HepG2 (cell line): ENCODE measurements around the gene C16orf86. TPM values are rescaled to one million over a fixed set of nuclear protein-coding genes. Genes with fewer than 3 reads are reported as not detected.

Experiments used
- ATAC-seq: fragments of 200-7000 bp; cut with Tn5 transposase; 3 replicates; pipeline ENCODE4 v1.9.1; 2020; ENCODE audit warnings: mild to moderate bottlenecking, moderate library complexity
- BruUV-seq: library from RNA; stranded (reverse); fragments of 400-500 nt; replicated peaks from 2 replicates; lab custom pipeline; 2021; lab: Mats Ljungman, UMichigan
- CTCF ChIA-PET: fragments of 300-600 bp; formaldehyde crosslinking; extraction: SDS; loops from one replicate; lab custom pipeline; 2021; ENCODE audit warnings: low total read pairs, inconsistent platforms, low intra/inter-chr PET ratio; lab: Yijun Ruan, JAX
- POLR2A ChIA-PET: fragments of 350-600 bp; sonication (Branson Sonifier 250); formaldehyde crosslinking; loops from one replicate; lab custom pipeline; 2020; ENCODE audit warnings: antibody characterized with exemption, inconsistent platforms; lab: Yijun Ruan, JAX
- DNase-seq: peaks from one replicate; pipeline ENCODE4 v3.0.0-alpha.2; 2015; ENCODE audit warnings: low spot score
- FAIRE-seq: peaks from 3 replicates; lab custom pipeline; 2011; peaks lifted over from hg19 to GRCh38; lab: Jason Lieb, UNC
- H2AFZ ChIP-seq: one replicate; pipeline ENCODE4 v1.6.1; 2011; ENCODE audit warnings: low read length, inconsistent platforms
- H3K27ac ChIP-seq: fragments of 300-600 bp; 3 replicates; pipeline ENCODE4 v1.8.0; 2011; ENCODE audit warnings: mixed run types, mild to moderate bottlenecking, mixed read lengths, low read length, inconsistent platforms; ENCODE audit not compliant: insufficient read depth; ENCODE audit errors: extremely low read length
- H3K27me3 ChIP-seq, 2 experiments: fragments of 200-600 bp in 1 of 2; 2 replicates in 1 of 2; 3 replicates in 1 of 2; pipeline versions ENCODE4 v1.6.0 to v1.8.0; 2011; ENCODE audit warnings: low read length in 2 of 2, mild to moderate bottlenecking in 2 of 2, moderate library complexity in 2 of 2, inconsistent platforms in 1 of 2; ENCODE audit not compliant: insufficient read depth in 2 of 2, control insufficient read depth in 1 of 2
- H3K36me3 ChIP-seq, 2 experiments: fragments of 200-600 bp in 1 of 2; replicated peaks in 1 of 2; 2 replicates in 1 of 2; 3 replicates in 1 of 2; pipeline versions ENCODE4 v1.5.1 to v1.8.0; 2011; ENCODE audit warnings: low read length in 2 of 2, inconsistent platforms in 1 of 2; ENCODE audit not compliant: insufficient read depth in 2 of 2, control insufficient read depth in 1 of 2
- H3K4me1 ChIP-seq: 2 replicates; pipeline ENCODE4 v1.5.1; 2012; ENCODE audit warnings: low read length, inconsistent platforms; ENCODE audit not compliant: insufficient read depth
- H3K4me2 ChIP-seq: 2 replicates; pipeline ENCODE4 v1.6.0; 2011; ENCODE audit warnings: low read depth, low read length, inconsistent platforms
- H3K4me3 ChIP-seq, 3 experiments: fragments of 200-600 bp in 1 of 3; sonication (generic), shearing (Covaris generic) in 1 of 3; replicated peaks in 1 of 3; 2 replicates each; pipeline ENCODE4 v1.5.1; 2011 to 2016; ENCODE audit warnings: low read length in 3 of 3, inconsistent platforms in 2 of 3, low read depth in 2 of 3, mild to moderate bottlenecking in 2 of 3, control low read depth in 1 of 3, mixed read lengths in 1 of 3; ENCODE audit not compliant: insufficient read depth in 1 of 3
- H3K79me2 ChIP-seq: one replicate; pipeline ENCODE4 v1.6.1; 2011; ENCODE audit warnings: low read length, inconsistent platforms; ENCODE audit not compliant: insufficient read depth
- H3K9ac ChIP-seq: 2 replicates; pipeline ENCODE4 v1.6.0; 2011; ENCODE audit warnings: mild to moderate bottlenecking, low read depth, low read length, inconsistent platforms; ENCODE audit not compliant: insufficient read depth
- H3K9me3 ChIP-seq: 2 replicates; pipeline ENCODE4 v1.5.1; 2012; ENCODE audit warnings: mild to moderate bottlenecking, low read length
- H4K20me1 ChIP-seq: 2 replicates; pipeline ENCODE4 v1.6.0; 2011; ENCODE audit warnings: inconsistent platforms, mild to moderate bottlenecking, low read length, moderate library complexity; ENCODE audit not compliant: insufficient read depth
- CCDC6 ChIP-seq: sonication (generic); formaldehyde crosslinking; IDR thresholded peaks from 2 replicates; pipeline ENCODE4 v1.8.1; 2022; ENCODE audit warnings: mild to moderate bottlenecking, missing genetic modification reagents, moderate library complexity
- FOXP1 ChIP-seq, 2 experiments: fragments of 450-650 bp in 1 of 2; IDR thresholded peaks; 2 replicates each; pipeline ENCODE4 v1.6.1; 2017 to 2018; ENCODE audit warnings: antibody characterized with exemption in 1 of 2
- GATA4 ChIP-seq: sonication (generic); IDR thresholded peaks from 2 replicates; pipeline ENCODE4 v1.6.1; 2016; ENCODE audit warnings: antibody characterized with exemption, low read depth, borderline replicate concordance
- HOXA9 ChIP-seq: sonication (generic); formaldehyde crosslinking; IDR thresholded peaks from 2 replicates; pipeline ENCODE4 v1.8.1; 2022; ENCODE audit warnings: missing genetic modification reagents, mild to moderate bottlenecking, moderate library complexity, borderline replicate concordance
- NCOA5 ChIP-seq: sonication (generic); formaldehyde crosslinking; IDR thresholded peaks from 2 replicates; pipeline ENCODE4 v1.4.0; 2020; ENCODE audit warnings: missing genetic modification reagents
- NFE2 ChIP-seq: sonication (generic); formaldehyde crosslinking; IDR thresholded peaks from 2 replicates; pipeline ENCODE4 v1.4.0; 2020; ENCODE audit warnings: missing genetic modification reagents
- POLR2G ChIP-seq: fragments of 200-400 bp; formaldehyde crosslinking; IDR thresholded peaks from 2 replicates; pipeline ENCODE4 v1.6.1; 2018; ENCODE audit warnings: mild to moderate bottlenecking, low read depth, low read length, moderate library complexity
- SAP130 ChIP-seq: IDR thresholded peaks from 2 replicates; pipeline ENCODE4 v1.6.1; 2016; ENCODE audit warnings: low read depth
- SCMH1 ChIP-seq: sonication (generic); formaldehyde crosslinking; IDR thresholded peaks from 2 replicates; pipeline ENCODE4 v1.9.0; 2021; ENCODE audit warnings: missing genetic modification reagents, mild to moderate bottlenecking, borderline replicate concordance
- SKI ChIP-seq: fragments of 450-650 bp; IDR thresholded peaks from one replicate; pipeline ENCODE4 v1.6.1; 2018; ENCODE audit warnings: mild to moderate bottlenecking; ENCODE audit not compliant: partially characterized antibody
- ZFP37 ChIP-seq: sonication (generic); formaldehyde crosslinking; IDR thresholded peaks from 2 replicates; pipeline ENCODE4 v1.4.0; 2020; ENCODE audit warnings: missing genetic modification reagents, borderline replicate concordance
- ZNF17 ChIP-seq: sonication (generic); formaldehyde crosslinking; IDR thresholded peaks from 2 replicates; pipeline ENCODE4 v1.5.0; 2020; ENCODE audit warnings: mild to moderate bottlenecking, missing genetic modification reagents
- ZNF251 ChIP-seq: sonication (generic); formaldehyde crosslinking; IDR thresholded peaks from 2 replicates; pipeline ENCODE4 v1.9.0; 2021; ENCODE audit warnings: mild to moderate bottlenecking, missing genetic modification reagents
- ZNF335 ChIP-seq: sonication (generic); formaldehyde crosslinking; IDR thresholded peaks from 2 replicates; pipeline ENCODE4 v1.4.0; 2020; ENCODE audit warnings: missing genetic modification reagents
- ZNF616 ChIP-seq: sonication (generic); formaldehyde crosslinking; IDR thresholded peaks from 2 replicates; pipeline ENCODE4 v1.5.0; 2020; ENCODE audit warnings: low read depth, mild to moderate bottlenecking, missing genetic modification reagents
- ZNF790 ChIP-seq: sonication (generic); formaldehyde crosslinking; IDR thresholded peaks from 2 replicates; pipeline ENCODE4 v1.8.0; 2022; ENCODE audit warnings: missing genetic modification reagents, mild to moderate bottlenecking, borderline replicate concordance
- WGBS: methylation state at CpG from one replicate; pipeline ENCODE4 v1.1.6; 2017; ENCODE audit warnings: low lambda C conversion rate; 5-methylcytosine and 5-hydroxymethylcytosine counted together
- in situ Hi-C: cut with HindIII; loops from 2 replicates; pipeline ENCODE4 v1.10.0; 2017; ENCODE audit warnings: low pct_unique_long_range_greater_than_20kb; ENCODE audit not compliant: extremely low pct_ligation_motif_present
- intact Hi-C: fragments of 100-400 bp; cut with micrococcal nuclease; formaldehyde crosslinking; loops from one replicate; pipeline ENCODE4 v1.10.0; 2022; ENCODE audit not compliant: unreplicated experiment
- polyA plus RNA-seq, 8 experiments: library from polyadenylated mRNA; depleted of rRNA in 3 of 8; stranded (reverse) in 7 of 8; unstranded in 1 of 8; fragments of >200 nt; fragmentation: Illumina TruSeq in 4 of 8; extraction: Trizol in 4 of 8; gene quantifications; 2 replicates each; pipeline versions ENCODE4 v1.2.1 to v1.2.3, GENCODE V29; 2011 to 2016; ENCODE audit warnings: low read depth in 4 of 8, missing spikeins in 1 of 8, mixed read lengths in 1 of 8; ENCODE audit not compliant: insufficient read depth in 1 of 8
- total RNA-seq, 5 experiments: library from RNA; depleted of rRNA; stranded (reverse); fragments of >200 nt; fragmentation: Illumina TruSeq; extraction: Trizol; gene quantifications; 2 replicates each; pipeline ENCODE4 v1.2.3, GENCODE V29; 2016; ENCODE audit warnings: low read depth in 1 of 5
- TF ChIP-seq, protein P1 (sequence below): IDR thresholded peaks from 2 replicates; pipeline ENCODE4 v1.6.1; 2018; ENCODE audit warnings: missing genetic modification reagents, mild to moderate bottlenecking, missing compliant biosample characterization
- TF ChIP-seq, protein P2 (sequence below): sonication (generic); formaldehyde crosslinking; IDR thresholded peaks from 2 replicates; pipeline ENCODE4; 2020; ENCODE audit warnings: missing genetic modification reagents, mild to moderate bottlenecking, borderline replicate concordance
- TF ChIP-seq, protein P3 (sequence below): sonication (generic); formaldehyde crosslinking; IDR thresholded peaks from 2 replicates; pipeline ENCODE4 v1.8.0; 2022; ENCODE audit warnings: mild to moderate bottlenecking, missing genetic modification reagents; ENCODE audit not compliant: insufficient replicate concordance

Gene C16orf86
- total and polyA plus RNA-seq, 2 of the 13 experiments (the other 11 are each of a cell fraction or from before 2014, with no cell fraction given): 1.5 to 3.1 TPM

DNA sequence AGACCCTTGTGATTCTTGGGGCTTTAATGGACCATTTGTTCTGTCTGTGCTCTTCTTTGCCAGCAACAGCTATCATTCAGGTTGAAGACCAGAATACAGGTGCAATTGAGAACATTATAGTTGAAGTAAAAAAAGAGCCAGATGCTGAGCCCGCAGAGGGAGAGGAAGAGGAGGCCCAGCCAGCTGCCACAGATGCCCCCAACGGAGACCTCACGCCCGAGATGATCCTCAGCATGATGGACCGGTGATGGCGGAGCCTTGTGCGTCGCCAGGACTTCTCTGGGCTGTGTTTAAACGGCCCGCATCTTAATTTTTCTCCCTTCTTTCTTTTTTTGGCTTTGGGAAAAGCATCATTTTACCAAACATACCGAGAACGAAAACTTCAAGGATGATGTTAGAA is 29.0 kb upstream of the C16orf86 start:
- ATAC-seq: no peak
- H3K9me3 ChIP-seq: no peaks in the 10 kb centered on the region
- no peaks in the 10 kb centered on the region for H3K79me2 ChIP-seq
- no peak for DNase-seq
- H4K20me1 ChIP-seq: no peaks in the 10 kb centered on the region; the same call in 1 of the 2 replicates
- peaks cover 11% of the 10 kb centered on the region for H3K4me1 ChIP-seq
- 93% methylated on average over 12 of the region's 12 CpGs for WGBS
- no peak for TF ChIP-seq SCMH1
- no peak for TF ChIP-seq ZNF790 (CRISPR knock-in tag)
- TF ChIP-seq NFE2 (CRISPR knock-in tag): no peak
- no peak for TF ChIP-seq POLR2G
- TF ChIP-seq ZNF616: no peak
- TF ChIP-seq SAP130 (CRISPR knock-in tag): no peak
- TF ChIP-seq ZFP37: no peak
- TF ChIP-seq FOXP1 (IDR thresholded peaks at IDR 0.05): no peak
- TF ChIP-seq FOXP1 (CRISPR knock-in tag; IDR thresholded peaks at IDR 0.05): no peak
- TF ChIP-seq NCOA5 (CRISPR knock-in tag): no peak
- TF ChIP-seq GATA4: no peak
- TF ChIP-seq SKI: no peak
- TF ChIP-seq CCDC6 (CRISPR knock-in tag): no peak
- TF ChIP-seq, protein P1, sequence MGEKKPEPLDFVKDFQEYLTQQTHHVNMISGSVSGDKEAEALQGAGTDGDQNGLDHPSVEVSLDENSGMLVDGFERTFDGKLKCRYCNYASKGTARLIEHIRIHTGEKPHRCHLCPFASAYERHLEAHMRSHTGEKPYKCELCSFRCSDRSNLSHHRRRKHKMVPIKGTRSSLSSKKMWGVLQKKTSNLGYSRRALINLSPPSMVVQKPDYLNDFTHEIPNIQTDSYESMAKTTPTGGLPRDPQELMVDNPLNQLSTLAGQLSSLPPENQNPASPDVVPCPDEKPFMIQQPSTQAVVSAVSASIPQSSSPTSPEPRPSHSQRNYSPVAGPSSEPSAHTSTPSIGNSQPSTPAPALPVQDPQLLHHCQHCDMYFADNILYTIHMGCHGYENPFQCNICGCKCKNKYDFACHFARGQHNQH (CRISPR knock-in tag): no peak
- TF ChIP-seq HOXA9 (CRISPR knock-in tag): no peak
- TF ChIP-seq ZNF335: no peak
- TF ChIP-seq ZNF17: no peak
- no peak for TF ChIP-seq ZNF251 (CRISPR knock-in tag)
- TF ChIP-seq, protein P2, sequence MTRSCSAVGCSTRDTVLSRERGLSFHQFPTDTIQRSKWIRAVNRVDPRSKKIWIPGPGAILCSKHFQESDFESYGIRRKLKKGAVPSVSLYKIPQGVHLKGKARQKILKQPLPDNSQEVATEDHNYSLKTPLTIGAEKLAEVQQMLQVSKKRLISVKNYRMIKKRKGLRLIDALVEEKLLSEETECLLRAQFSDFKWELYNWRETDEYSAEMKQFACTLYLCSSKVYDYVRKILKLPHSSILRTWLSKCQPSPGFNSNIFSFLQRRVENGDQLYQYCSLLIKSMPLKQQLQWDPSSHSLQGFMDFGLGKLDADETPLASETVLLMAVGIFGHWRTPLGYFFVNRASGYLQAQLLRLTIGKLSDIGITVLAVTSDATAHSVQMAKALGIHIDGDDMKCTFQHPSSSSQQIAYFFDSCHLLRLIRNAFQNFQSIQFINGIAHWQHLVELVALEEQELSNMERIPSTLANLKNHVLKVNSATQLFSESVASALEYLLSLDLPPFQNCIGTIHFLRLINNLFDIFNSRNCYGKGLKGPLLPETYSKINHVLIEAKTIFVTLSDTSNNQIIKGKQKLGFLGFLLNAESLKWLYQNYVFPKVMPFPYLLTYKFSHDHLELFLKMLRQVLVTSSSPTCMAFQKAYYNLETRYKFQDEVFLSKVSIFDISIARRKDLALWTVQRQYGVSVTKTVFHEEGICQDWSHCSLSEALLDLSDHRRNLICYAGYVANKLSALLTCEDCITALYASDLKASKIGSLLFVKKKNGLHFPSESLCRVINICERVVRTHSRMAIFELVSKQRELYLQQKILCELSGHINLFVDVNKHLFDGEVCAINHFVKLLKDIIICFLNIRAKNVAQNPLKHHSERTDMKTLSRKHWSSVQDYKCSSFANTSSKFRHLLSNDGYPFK (CRISPR knock-in tag): no peak
- TF ChIP-seq, protein P3, sequence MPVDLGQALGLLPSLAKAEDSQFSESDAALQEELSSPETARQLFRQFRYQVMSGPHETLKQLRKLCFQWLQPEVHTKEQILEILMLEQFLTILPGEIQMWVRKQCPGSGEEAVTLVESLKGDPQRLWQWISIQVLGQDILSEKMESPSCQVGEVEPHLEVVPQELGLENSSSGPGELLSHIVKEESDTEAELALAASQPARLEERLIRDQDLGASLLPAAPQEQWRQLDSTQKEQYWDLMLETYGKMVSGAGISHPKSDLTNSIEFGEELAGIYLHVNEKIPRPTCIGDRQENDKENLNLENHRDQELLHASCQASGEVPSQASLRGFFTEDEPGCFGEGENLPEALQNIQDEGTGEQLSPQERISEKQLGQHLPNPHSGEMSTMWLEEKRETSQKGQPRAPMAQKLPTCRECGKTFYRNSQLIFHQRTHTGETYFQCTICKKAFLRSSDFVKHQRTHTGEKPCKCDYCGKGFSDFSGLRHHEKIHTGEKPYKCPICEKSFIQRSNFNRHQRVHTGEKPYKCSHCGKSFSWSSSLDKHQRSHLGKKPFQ (CRISPR knock-in tag): no peak
- no peaks in the 10 kb centered on the region for H3K27me3 ChIP-seq
- no peak overlapping the region for H3K9ac ChIP-seq
- no peak overlapping the region for H3K4me2 ChIP-seq
- H3K4me3 ChIP-seq: no peak overlapping the region
- in situ Hi-C loops: no loop called here
- CTCF ChIA-PET: no interaction called here
- no peak overlapping the region for H2AFZ ChIP-seq
- H3K36me3 ChIP-seq: peaks cover 22 to 60% of the 10 kb centered on the region in 2 experiments
- POLR2A ChIA-PET: no interaction called here
- H3K27ac ChIP-seq: no peak overlapping the region
- intact Hi-C loops: no loop called here
- no peak for FAIRE-seq
- no TSS peak for BruUV-seq
